ENCODE measurements around the gene SIGLEC1.

Gene SIGLEC1

DNA sequence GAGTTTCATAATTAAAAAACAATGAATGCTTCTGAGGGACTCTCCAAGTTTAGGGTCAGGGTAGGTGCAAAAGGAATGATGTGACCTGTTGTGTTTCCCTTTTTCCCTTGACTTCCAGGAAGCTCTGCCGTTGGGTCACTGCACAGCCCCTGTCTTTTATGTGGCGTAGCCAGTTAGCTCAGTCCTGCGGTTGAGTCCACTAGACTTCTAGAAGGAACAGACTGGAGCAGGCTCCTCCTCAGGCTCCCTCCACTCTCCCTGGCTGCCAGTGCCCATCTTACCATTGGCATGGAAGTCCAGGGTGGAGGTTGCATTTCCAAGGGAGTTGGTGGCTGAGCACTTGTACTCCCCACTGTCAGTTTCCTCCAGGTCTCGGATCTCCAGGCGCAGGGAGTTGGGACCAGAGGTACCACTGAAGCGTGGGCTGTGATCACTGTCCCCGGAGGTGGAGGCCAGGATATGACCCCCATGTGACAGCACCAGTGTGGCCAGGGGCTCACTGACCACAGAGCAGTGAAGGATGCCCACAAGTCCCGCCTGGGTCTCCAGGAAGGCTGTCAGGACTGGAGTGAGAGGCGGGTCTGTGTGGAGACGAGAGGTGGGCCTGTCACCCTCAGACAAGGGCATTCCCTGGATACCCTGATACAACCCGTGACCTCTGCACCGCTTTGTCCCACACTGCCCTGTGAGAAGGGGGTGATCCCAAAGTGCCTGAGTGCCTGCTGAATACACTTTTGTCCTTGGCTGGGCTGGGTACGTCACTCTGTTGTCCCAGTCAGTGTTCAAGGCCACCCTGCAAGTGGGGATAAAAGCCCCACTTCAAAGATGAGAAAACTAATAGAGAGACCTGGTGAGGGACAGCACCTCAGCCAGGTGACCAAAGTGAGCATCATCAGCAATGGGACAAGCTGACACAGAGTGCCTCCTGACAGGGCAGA is 11.1 kb downstream of the SIGLEC1 start:
- no peak for DNase-seq (ENCODE audit: low read depth in 3 of 3)

DNA sequence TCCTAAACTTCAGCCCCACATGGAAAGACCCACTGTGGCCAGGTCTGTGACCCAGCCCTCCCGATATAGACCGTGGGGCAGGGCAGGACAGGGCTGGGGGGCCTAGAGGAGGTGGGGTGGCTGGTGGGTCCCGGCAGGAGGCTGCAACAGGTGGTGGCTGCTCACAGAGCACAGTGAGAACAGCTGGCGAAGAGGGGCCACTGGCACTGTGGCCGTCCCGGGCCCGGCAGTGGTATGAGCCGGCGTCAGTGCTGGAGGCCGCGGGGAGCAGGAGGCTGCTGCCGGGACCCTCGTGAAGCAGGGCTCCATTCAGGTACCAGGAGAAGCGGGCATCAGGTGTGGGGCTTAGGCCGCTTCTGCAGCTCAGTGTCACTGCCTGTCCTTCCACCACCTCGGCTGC is 13.4 kb downstream of the SIGLEC1 start:
- DNase-seq (ENCODE audit: low read depth in 3 of 3) = no peak

GRCh38 chr20:3698591-3699001 is 13.8 kb downstream of the SIGLEC1 start:
- DNase-seq (ENCODE audit: low read depth in 3 of 3) = no peak

DNA sequence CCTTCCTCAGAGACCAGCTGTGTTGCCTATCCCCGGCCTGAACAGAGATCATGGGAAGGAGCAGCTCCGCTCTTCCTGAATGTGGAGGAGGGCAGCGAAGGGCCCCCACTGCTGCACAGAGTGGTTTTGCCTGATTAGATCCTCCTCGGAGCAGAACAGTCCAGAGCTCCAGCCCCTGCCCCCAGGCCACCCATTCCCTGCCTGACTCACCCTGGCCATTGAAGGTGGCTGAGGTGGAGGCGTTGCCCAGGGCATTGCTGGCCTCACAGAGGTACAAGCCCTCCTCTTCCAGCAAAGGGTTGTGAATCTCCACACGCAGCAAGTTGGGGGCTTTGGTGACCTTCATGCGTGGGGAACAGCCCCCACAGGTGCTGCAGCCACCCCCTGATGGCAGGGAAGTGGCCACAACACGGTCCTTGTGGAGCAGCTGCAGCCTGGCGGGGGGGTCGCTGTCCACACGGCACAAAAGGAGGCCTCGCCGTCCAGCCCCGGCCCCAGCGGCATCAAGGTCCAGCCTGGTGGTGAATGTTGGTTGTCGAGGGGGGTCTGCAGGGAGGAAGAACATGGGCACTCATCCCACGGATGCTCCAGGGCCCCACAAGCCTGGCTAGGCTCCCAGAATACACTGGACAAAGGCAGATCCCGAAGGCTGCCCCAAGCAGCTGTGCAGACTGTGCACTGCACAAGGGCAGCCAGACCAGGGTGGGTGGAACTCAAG is 14.7 kb downstream of the SIGLEC1 start:
- DNase-seq (ENCODE audit: low read depth in 3 of 3) = no peak

GRCh38 chr20:3696745-3697587 is 15.4 kb downstream of the SIGLEC1 start:
- no peak for DNase-seq (ENCODE audit: low read depth in 3 of 3)

- DNase-seq (ENCODE audit: low read depth in 3 of 3) = no peak
Observed at GRCh38 chr20:3696200-3696599, 16.2 kb downstream of the SIGLEC1 start.

DNA sequence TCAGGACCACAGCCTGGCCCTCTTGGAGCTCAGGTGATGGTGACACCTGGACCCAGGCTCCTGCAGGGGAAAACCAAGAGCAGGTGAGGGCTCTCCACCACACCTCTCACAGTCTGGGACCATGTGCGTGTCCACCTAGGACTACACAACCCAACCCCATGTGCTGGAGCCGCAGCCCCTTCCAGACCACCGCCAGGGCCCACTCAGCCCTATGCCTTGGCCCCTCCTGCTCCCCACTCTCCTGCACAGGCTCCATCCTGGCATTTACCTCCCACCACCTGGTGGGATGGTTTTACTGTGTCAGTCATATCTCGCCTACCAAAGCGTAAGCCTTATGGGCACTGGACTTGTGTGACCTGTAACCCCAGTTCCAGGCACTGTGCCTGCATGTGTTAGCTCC is 17.5 kb downstream of the SIGLEC1 start:
- no peak for DNase-seq (ENCODE audit: low read depth in 3 of 3)

DNA sequence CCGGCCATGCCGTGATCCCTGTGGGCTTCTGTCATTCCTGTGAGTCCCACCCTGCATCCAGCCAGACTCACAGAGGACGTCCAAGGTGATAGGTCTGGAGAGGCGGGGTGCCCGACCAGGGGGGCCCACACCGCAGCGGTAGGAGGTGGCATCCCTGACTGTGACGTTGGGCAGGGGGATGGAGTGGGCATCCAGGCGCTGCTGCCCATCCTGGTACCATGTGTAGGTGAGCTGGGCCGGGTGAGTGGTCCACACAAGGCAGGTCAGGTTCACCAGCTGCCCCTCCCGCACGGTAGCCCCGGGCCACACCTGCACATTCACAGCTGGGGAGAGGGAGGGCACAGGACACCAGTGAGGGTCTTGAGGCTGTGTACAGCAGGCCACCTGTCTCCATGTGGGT is 19.0 kb downstream of the SIGLEC1 start:
- DNase-seq (ENCODE audit: low read depth in 3 of 3) = no peak

- DNase-seq (ENCODE audit: low read depth in 3 of 3) = no peak
Observed at GRCh38 chr20:3692706-3693294, 19.6 kb downstream of the SIGLEC1 start.

- no peak for DNase-seq (ENCODE audit: low read depth in 3 of 3)
Observed at GRCh38 chr20:3691897-3692296, 20.5 kb downstream of the SIGLEC1 start.

DNA sequence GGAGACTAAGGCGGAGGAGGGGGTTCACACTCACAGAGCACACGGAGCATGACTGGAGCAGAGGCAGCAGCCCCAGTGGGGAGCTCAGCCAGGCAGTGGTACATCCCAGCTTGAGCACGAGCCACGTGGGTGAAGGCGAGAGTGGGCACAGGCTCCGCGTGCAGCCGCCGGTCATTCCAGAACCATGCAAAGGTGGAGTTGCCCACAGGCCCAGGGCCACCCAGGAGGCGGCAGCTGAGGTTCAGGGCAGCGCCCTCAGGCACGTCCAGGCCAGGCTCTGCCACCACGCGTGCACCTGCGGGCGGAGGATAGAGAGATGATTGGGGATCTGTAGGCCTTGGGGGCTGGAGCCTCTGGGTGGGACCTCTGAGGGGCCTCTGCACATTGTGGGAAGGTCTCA is 21.1 kb downstream of the SIGLEC1 start:
- no peak for DNase-seq (ENCODE audit: low read depth in 3 of 3)

DNA sequence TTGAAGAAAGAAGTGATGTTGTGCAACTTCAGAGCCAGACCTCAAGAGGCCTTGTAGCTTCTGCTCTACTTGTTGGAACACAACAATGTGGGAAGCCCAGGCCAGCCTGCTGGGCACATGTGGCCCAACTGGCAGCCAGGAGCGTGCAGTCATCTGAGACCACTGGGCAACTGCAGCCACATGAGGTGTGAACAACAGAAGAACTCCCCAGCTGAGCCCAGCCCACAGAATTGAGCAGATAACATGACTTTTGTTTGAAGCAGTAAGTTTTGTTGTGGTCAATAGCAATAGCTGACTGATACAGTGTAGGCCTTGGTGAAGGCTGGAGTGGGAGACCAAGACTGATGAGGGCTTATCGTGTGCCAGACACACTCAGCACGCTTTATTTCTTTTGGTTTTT is 22.0 kb downstream of the SIGLEC1 start:
- DNase-seq (ENCODE audit: low read depth in 3 of 3) = no peak

- DNase-seq (ENCODE audit: low read depth in 3 of 3) = no peak
Observed at GRCh38 chr20:3689978-3690377, 22.4 kb downstream of the SIGLEC1 start.

GRCh38 chr20:3687655-3688054 is 24.7 kb downstream of the SIGLEC1 start:
- no peak for DNase-seq (ENCODE audit: low read depth in 3 of 3)

GRCh38 chr20:3686867-3687321 is 25.5 kb downstream of the SIGLEC1 start:
- no peak for DNase-seq (ENCODE audit: low read depth in 3 of 3)

GRCh38 chr20:3686421-3686820 is 26.0 kb downstream of the SIGLEC1 start:
- DNase-seq (ENCODE audit: low read depth in 3 of 3) = no peak

DNA sequence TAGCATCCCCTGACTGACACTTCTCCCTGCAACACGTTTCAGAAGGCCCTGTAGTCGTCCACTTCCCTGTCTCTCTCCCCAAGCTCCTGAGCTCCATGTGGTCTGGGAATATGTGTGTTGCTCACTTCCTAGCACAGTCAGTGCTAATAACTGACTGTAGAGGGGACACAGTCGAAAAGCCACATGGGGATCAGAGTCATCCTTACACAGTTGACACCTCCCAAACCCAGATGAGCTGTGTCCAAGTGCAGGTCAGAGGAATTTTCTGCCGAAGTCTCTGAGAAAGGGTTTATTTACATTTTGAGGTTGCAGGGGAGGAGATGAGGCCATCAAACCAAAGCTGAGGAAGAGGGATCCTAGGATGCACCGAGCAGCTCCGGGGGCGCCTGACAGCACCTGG is 27.1 kb downstream of the SIGLEC1 start:
- DNase-seq (ENCODE audit: low read depth in 3 of 3) = no peak

DNA sequence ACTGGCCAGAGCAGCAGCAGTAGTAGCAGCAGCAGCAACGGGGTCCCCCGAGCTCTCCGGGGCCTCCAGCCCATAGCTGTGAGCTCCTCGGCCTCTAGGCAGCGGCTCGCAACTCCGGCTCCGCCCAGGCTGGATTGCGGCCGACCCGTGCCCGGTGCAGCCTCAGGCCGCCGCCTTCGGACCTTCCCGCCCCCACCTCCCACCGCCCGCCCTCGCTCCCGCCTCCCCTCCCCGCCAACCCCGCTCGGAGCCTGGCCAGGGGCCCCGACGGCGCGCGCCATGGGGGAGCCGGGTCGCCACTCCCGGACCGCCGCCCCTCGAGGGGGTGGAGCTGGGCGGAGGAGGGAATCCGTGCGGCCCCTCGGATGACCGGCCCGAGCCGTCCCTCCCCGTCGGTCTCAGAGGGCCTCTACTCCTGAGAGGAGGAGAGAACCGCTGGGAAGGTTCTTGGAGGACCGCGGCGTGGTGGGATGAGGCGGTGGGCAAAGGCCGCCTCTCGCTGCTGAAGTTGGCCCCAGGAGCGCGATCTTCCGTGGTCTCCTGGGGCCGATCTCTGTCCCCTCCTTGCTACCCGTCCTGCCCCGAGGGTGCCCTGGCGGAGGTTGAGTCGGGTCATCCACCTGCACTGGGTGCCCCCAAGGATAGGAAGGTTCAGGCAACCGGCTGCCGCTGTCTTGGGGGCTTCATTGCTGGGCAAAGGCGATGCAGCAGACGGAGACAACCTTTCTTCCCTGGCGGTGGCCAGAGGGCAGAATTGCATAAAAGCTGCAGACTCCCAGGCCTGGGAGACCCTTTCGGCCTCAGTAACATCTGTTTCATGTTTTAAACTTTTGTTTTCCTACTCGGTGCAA is 30.2 kb downstream of the SIGLEC1 start, which contains the start of gene ADAM33:
ADAM33 (minus strand) TSS at position 80 of the 851 bp plus-strand sequence; CDS start at position 74, 6 bp downstream.
- no peak for DNase-seq (ENCODE audit: low read depth in 3 of 3)

DNA sequence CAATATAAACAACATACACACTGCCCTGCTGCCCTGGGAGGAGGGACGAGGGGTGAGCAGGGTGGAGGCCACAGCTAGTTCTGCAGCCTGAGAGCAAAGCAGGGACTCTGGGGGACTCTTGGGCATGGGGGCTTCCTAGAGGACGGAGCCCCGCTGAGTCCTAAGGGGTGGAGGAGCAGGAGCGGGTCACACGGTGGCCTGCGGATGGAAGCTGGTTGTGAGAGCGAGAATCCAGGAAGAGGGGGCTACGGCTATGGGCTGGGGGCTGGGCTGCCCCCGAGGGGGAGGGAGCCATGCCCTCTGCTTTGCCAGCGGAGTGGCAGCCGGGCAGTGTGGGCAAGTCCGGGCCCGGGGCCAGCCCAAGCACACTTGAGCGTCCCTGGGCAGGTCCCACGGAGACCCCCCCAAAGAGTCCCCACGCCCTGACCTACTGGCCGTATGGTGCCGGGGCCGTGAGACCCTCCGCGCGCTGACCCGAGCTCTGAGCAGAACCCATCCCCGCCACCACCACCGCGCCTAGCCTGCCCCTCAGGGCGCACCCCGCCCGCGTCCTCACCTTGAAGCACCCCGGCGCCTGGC is 31.0 kb downstream of the SIGLEC1 start:
- DNase-seq (ENCODE audit: low read depth in 3 of 3) = no peak

DNA sequence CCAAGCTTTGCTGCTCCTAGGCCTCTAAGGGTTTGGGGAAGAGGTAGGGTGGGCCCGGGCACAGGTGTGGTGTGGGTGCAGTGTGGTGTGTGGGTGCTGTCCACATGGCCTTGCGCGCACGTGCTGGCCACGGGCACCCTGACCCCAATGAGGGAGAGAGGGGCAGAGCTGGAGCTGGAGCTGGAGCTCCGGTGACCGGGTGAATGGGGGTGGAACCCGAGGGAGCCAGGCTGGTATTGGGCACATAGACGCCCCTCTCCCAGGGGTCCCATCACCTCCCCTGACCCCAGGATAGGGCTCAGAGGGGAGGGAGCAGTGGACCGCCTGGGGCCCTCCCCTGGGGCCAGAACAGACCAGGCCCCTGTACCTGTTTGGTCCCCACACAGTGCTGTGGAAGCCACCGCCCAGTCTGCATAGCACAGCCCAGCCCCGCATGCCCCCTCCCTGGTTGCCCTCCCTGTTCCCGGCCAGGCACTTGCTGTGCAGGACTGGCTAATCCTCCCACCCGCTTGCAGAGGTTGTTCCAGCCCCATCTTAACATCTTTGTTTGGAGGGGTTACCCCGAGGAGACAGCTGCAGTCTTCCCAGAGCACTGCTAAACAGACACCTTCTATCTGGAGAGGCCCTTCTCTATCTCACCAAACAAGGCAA is 31.6 kb downstream of the SIGLEC1 start:
- DNase-seq (ENCODE audit: low read depth in 3 of 3) = no peak
